Effector memory CD4-positive, alpha-beta T cell (primary cell): ENCODE measurements around the gene OR10G4.
"Not testable (repeated sequence)": the region's sequence is repeated elsewhere in the genome, so short reads cannot be mapped to it uniquely, and the experiment has no call there.

Experiments
- DNase-seq, 3 donors: peaks; one replicate each; pipeline ENCODE4 v3.0.0-alpha.2; 2020
- H3K27ac ChIP-seq: 2 replicates; pipeline ENCODE4 v1.7.0; 2013; ENCODE audit warnings: mild to moderate bottlenecking, low read length, moderate library complexity; ENCODE audit not compliant: insufficient read depth, poor library complexity, severe bottlenecking
- H3K27me3 ChIP-seq: replicated peaks from 2 replicates; pipeline ENCODE4 v1.7.0; 2013; ENCODE audit warnings: mild to moderate bottlenecking, low read length; ENCODE audit not compliant: insufficient read depth, control insufficient read depth, poor library complexity, severe bottlenecking
- H3K36me3 ChIP-seq: 2 replicates; pipeline ENCODE4 v1.7.0; 2013; ENCODE audit warnings: mild to moderate bottlenecking, low read length, moderate library complexity; ENCODE audit not compliant: control insufficient read depth, insufficient read depth
- H3K4me1 ChIP-seq: 2 replicates; pipeline ENCODE4 v1.7.0; 2013; ENCODE audit warnings: low read length, mild to moderate bottlenecking; ENCODE audit not compliant: control insufficient read depth, insufficient read depth, poor library complexity, severe bottlenecking
- H3K4me3 ChIP-seq: 2 replicates; pipeline ENCODE4 v1.7.0; 2013; ENCODE audit warnings: low read length, low read depth, mild to moderate bottlenecking; ENCODE audit not compliant: insufficient read depth, poor library complexity, severe bottlenecking
- H3K9me3 ChIP-seq: 2 replicates; pipeline ENCODE4 v1.7.0; 2013; ENCODE audit warnings: mild to moderate bottlenecking, low read length, moderate library complexity; ENCODE audit not compliant: control insufficient read depth
- total RNA-seq, 3 donors: gene quantifications; one replicate each; lab custom pipeline; 2026; lab: John Stamatoyannopoulos, UW

Gene OR10G4
- total RNA-seq: 0 reads per million in 3 donors

GRCh38 chr11:124012697-124013096 lies at the start of gene OR10G4:
OR10G4 (plus strand) TSS chr11:124012997; CDS start chr11:124015575, 2,578 bp downstream.
- Histone ChIP-seq H3K4me3 (no peak within 1 kb of the TSS), H3K9me3 (no peaks in the 10 kb centered on the region), H3K27me3 (no peaks in the 10 kb centered on the region), H3K27ac (no peak within 1 kb of the TSS), H3K4me1 (no peaks in the 10 kb centered on the region), H3K36me3 (no peaks in the 10 kb centered on the region)
- DNase-seq: no peak

- H3K4me3 ChIP-seq: no peak overlapping the region
- H3K9me3 ChIP-seq: no peaks in the 10 kb centered on the region
- DNase-seq: no peak
- no peaks in the 10 kb centered on the region for H3K27me3 ChIP-seq
- no peaks in the 10 kb centered on the region for H3K4me1 ChIP-seq
- no peak overlapping the region for H3K27ac ChIP-seq
- H3K36me3 ChIP-seq: no peaks in the 10 kb centered on the region
Measured at GRCh38 chr11:123973816-123974215, 39.0 kb upstream of the OR10G4 start.

GRCh38 chr11:123976770-123977560 lies 35.8 kb upstream of the OR10G4 start:
- Histone ChIP-seq H3K36me3 (no peaks in the 10 kb centered on the region), H3K4me1 (no peaks in the 10 kb centered on the region), H3K4me3 (no peak overlapping the region), H3K27me3 (no peaks in the 10 kb centered on the region), H3K9me3 (no peaks in the 10 kb centered on the region), H3K27ac (no peak overlapping the region)
- no peak for DNase-seq

GRCh38 chr11:123977731-123978347 lies 35.0 kb upstream of the OR10G4 start, which contains the start of gene OR10S1:
OR10S1 (minus strand) TSS chr11:123977781; CDS start chr11:123977664, 117 bp downstream.
- DNase-seq: no peak
- no peaks in the 10 kb centered on the region for H3K36me3 ChIP-seq
- H3K27ac ChIP-seq: no peak within 1 kb of the TSS
- no peaks in the 10 kb centered on the region for H3K4me1 ChIP-seq
- H3K9me3 ChIP-seq: no peaks in the 10 kb centered on the region
- H3K27me3 ChIP-seq: no peaks in the 10 kb centered on the region
- H3K4me3 ChIP-seq: no peak within 1 kb of the TSS

GRCh38 chr11:123979311-123979710 lies 33.5 kb upstream of the OR10G4 start:
- Histone ChIP-seq H3K4me1 (no peaks in the 10 kb centered on the region), H3K36me3 (no peaks in the 10 kb centered on the region), H3K9me3 (no peaks in the 10 kb centered on the region), H3K27me3 (no peaks in the 10 kb centered on the region), H3K4me3 (no peak overlapping the region), H3K27ac (no peak overlapping the region)
- no peak for DNase-seq

- H3K4me3 ChIP-seq: no peak within 1 kb of the TSS
- H3K36me3 ChIP-seq: no peaks in the 10 kb centered on the region
- H3K9me3 ChIP-seq: no peaks in the 10 kb centered on the region
- H3K27ac ChIP-seq: no peak within 1 kb of the TSS
- no peak for DNase-seq
- H3K4me1 ChIP-seq: no peaks in the 10 kb centered on the region
- H3K27me3 ChIP-seq: no peaks in the 10 kb centered on the region
Measured at GRCh38 chr11:123995119-123995518, 17.7 kb upstream of the OR10G4 start, which contains the start of gene OR10G6. OR10G6 (minus strand) TSS chr11:123995161; CDS start chr11:123995161, 0 bp downstream.

- not testable (repeated sequence) for H3K4me3 ChIP-seq, H3K36me3 ChIP-seq, DNase-seq, H3K27me3 ChIP-seq, H3K4me1 ChIP-seq, H3K27ac ChIP-seq, H3K9me3 ChIP-seq
Measured at GRCh38 chr11:124015837-124016236, 3.0 kb downstream of the OR10G4 start.

GRCh38 chr11:124026498-124026897 lies 13.7 kb downstream of the OR10G4 start, which contains the start of gene OR10G8:
OR10G8 (plus strand) TSS chr11:124026798; CDS start chr11:124029623, 2,825 bp downstream.
- no peak within 1 kb of the TSS for H3K4me3 ChIP-seq
- no peaks in the 10 kb centered on the region for H3K9me3 ChIP-seq
- H3K27ac ChIP-seq: no peak within 1 kb of the TSS
- no peaks in the 10 kb centered on the region for H3K36me3 ChIP-seq
- no peaks in the 10 kb centered on the region for H3K27me3 ChIP-seq
- H3K4me1 ChIP-seq: no peaks in the 10 kb centered on the region
- DNase-seq: no peak

GRCh38 chr11:124036666-124037065 lies 23.9 kb downstream of the OR10G4 start:
- Histone ChIP-seq H3K4me1 (no peaks in the 10 kb centered on the region), H3K4me3 (no peak overlapping the region), H3K9me3 (no peaks in the 10 kb centered on the region), H3K27ac (no peak overlapping the region), H3K27me3 (no peaks in the 10 kb centered on the region), H3K36me3 (no peaks in the 10 kb centered on the region)
- no peak for DNase-seq

- Histone ChIP-seq H3K27ac (no peak overlapping the region), H3K36me3 (no peaks in the 10 kb centered on the region), H3K9me3 (no peaks in the 10 kb centered on the region), H3K4me1 (no peaks in the 10 kb centered on the region), H3K27me3 (no peaks in the 10 kb centered on the region), H3K4me3 (no peak overlapping the region)
- DNase-seq: no peak
Measured at GRCh38 chr11:124039557-124039956, 26.8 kb downstream of the OR10G4 start.
